ENCODE data around the gene SMAD5.

Gene SMAD5

GRCh38 chr5:136155761-136156160, 23.1 kb downstream of the SMAD5 start:
- no peak for DNase-seq (ENCODE audit: low spot score)

DNA sequence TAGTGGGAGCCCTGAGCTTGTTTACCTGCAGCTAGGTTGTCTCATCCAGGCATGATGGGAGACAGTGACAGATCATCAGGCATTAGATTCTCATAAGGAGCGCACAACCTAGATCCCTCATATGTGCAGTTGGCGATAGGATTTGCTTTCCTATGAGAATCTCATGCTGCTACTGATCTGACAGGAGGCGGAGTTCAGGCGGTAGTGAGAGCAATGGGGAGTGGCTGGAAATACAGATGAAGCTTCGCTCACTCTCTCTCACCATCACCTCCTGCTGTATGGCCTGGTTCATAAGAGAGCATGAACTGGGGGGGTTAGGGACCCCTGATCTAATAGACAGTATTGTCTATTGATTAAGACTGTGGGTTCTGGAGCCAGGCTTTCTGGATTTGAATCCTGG, 24.9 kb downstream of the SMAD5 start:
- no peak for DNase-seq (ENCODE audit: low spot score)

DNA sequence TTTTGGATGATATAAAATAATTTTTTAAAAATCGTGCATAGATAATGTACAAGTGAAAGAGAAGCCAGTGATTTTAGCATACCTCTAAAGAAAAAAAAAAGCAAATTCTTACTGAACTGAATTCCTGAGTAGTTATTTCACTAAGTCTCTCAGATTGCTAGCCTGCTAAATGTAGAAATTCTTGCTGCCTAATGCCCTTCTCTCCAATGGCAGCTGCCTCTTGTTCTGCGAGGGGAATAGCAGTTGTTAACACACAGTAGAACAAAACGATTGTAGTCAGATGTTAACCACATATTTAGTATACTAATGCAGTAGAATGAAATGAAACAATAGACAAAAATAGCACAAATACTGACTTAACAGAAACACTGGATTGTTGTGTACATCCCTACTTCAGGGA, 26.8 kb downstream of the SMAD5 start:
- DNase-seq (ENCODE audit: low spot score), result no peak

GRCh38 chr5:136162008-136162407, 29.4 kb downstream of the SMAD5 start:
- DNase-seq (ENCODE audit: low spot score), result no peak

GRCh38 chr5:136164226-136164625, 31.6 kb downstream of the SMAD5 start:
- no peak for DNase-seq (ENCODE audit: low spot score)

DNA sequence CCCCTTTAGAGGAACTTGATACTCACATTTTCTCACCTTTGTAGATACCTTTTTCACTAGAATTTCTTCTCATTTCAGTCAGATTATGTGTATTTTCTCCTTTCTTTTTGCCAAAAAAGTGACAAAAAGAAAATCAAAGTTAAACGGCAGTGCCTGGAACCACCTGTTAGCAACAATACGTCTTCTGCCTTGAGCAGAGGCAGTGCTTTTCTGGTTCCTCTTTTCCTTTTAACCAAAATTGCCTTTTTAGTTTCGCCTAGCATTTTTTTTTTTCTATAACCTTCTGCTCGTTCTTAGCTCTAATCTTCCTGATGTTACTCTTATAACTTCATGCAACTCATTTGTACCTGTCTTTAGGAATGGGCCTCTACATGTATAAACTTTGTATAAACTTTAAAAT, 34.3 kb downstream of the SMAD5 start:
- no peak for DNase-seq (ENCODE audit: low spot score)

GRCh38 chr5:136169218-136169617, 36.6 kb downstream of the SMAD5 start:
- no peak for DNase-seq (ENCODE audit: low spot score)

DNA sequence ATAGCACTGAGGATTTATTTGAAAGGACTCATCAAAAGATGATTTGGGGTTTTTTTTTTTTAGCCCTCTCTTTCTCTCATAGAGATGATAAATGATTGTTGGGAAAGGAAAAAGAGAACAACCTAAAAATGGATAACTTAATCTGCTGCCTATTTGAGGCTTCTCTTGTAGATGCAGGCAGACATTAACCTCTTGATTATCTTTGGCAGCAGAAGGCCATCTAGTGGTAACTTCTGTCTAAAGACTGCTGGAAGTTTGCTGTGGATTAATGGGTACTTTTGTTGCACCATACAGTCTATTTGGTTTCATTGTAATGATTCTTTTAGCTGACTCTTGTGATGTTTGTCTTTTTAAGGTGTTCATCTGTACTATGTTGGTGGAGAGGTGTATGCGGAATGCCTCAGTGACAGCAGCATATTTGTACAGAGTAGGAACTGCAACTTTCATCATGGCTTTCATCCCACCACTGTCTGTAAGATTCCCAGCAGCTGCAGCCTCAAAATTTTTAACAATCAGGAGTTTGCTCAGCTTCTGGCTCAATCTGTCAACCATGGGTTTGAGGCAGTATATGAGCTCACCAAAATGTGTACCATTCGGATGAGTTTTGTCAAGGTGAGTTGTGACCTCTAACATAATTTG, 41.5 kb downstream of the SMAD5 start:
- peak; percentile 61 for DNase-seq (ENCODE audit: low spot score)

DNA sequence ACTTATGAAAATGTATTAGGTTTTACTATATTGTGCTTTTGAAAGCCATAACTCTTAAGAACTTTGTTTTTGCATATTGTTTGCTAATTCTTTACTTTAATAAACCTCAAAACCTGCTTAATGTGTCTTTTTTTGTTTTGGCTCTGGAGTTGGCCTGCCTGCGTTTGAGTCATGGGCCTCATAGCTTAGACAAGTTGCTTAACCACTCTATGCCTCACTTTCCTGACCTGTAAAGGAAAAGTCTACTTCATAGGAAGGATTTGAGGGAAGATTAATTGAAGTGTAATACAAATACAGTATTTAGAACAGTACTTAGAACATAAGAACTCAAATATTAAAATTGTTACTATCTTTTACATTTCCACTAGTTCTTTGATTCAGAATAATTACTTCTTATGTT, 50.0 kb downstream of the SMAD5 start:
- DNase-seq (ENCODE audit: low spot score), result no peak

DNA sequence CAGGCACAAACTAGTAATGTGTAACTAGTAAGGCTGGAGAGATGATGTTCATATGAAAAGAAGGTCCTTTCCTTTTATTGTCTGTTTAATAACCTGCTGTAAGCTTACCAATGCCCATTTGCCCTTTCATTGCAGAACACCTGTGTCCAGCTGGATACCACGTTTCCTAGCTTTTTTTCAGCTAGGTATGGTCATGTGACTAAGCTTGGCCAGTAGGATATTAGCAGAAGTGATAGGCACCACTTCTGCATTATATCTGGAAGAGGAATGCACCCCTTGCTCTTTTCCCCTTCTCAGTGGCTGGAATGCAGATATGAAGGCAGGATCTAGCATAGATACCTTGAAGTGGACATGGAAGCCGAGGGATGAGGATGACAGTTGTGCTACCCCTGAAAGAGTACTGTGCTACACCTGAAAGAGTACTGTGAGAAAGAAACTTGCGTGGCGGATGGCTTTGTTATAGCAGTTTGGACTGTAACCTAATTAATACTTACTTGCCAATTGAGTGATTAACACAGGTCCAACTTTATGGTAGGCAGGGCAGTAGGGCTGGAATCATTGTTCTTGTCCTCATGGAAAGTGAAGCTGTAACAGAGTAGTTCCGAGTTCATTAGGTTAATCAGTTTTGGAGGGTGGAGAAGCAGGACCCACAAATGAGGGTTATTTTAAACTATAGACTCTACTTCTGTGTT, 53.5 kb downstream of the SMAD5 start:
- no peak for DNase-seq (ENCODE audit: low spot score)

DNA sequence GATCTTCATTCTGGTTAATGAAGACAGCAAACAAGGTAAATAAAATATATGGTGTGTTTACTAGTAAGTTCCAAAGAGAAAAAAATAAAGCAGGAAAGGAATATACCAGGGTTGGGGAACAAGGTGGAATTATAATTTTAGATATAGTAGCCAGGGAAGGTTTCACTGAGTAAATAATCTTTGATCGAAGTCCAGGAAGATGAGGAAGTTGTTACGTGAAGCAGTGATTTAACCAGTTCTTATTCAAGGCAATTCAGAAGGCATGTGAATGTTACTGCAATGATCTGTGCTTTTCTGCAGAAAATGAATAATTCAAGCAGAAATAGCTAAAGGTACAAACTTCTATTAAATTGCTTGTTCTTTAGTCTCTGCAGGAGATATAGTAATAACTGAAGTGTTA, 54.2 kb downstream of the SMAD5 start:
- no peak for DNase-seq (ENCODE audit: low spot score)

- DNase-seq (ENCODE audit: low spot score), result no peak
Observed at GRCh38 chr5:136188859-136189258, 56.2 kb downstream of the SMAD5 start.

GRCh38 chr5:136190091-136190720, 57.6 kb downstream of the SMAD5 start:
- DNase-seq (ENCODE audit: low spot score), result no peak

DNA sequence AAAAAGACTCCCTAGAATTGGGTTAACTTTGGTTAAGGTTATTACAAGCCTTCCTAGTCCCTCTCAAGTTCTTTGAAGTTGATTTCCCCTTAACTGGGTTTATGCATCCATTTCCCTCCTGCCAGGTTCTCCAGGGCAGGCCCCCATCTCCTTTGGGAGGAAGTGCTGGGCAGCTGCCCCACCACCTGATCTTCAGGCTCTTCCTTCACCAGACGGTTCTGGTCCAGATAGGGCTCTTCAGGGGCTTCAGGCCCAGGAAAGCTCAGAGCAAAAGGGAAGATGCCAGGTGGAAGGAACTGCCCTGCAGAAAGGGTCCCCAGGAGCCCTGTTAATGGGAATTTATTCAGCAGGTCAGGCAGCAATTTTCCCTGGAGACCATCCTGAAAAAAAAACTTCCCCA, 58.3 kb downstream of the SMAD5 start:
- no peak for DNase-seq (ENCODE audit: low spot score)

GRCh38 chr5:136191304-136192014, 58.8 kb downstream of the SMAD5 start:
- no peak for DNase-seq (ENCODE audit: low spot score)

- no peak for DNase-seq (ENCODE audit: low spot score)
Observed at GRCh38 chr5:136192015-136192525, 59.4 kb downstream of the SMAD5 start.

GRCh38 chr5:136192526-136193321, 60.1 kb downstream of the SMAD5 start, which contains the start of gene SMIM32:
SMIM32 (minus strand) TSS chr5:136193162; CDS start chr5:136192524, 638 bp downstream.
- no peak for DNase-seq (ENCODE audit: low spot score)

DNA sequence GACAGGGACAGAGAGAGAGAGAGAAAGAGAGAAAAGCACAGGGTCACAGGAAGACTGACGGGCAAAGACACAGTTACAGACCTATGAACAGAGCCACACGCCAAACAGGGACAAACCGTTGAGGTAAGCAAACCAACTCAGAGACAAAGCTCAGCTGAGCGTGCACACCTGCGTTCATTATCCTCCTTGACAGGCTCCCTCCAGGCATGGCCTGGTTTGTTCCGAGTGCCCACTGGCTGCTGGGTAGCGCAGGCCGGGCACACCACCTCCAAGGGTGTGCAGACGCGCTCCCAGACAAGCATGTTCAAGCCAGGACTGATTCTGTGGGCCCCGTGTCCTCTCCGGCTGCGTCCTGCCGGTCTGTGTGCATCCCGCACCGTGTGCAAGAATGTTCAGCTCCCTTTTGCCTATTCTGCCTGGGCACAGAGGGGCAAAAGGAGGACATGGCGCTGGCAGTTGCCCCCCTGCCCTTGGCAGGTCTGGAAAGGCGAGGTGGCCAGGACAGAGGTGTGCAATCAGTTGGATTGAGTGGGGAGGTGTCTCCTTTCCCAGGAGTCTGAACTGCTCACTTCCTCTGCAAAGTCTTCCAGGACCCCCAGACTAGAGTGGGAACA, 60.8 kb downstream of the SMAD5 start:
- DNase-seq (ENCODE audit: low spot score), result no peak

- DNase-seq (ENCODE audit: low spot score), result no peak
Observed at GRCh38 chr5:136194576-136194975, 61.9 kb downstream of the SMAD5 start.

DNA sequence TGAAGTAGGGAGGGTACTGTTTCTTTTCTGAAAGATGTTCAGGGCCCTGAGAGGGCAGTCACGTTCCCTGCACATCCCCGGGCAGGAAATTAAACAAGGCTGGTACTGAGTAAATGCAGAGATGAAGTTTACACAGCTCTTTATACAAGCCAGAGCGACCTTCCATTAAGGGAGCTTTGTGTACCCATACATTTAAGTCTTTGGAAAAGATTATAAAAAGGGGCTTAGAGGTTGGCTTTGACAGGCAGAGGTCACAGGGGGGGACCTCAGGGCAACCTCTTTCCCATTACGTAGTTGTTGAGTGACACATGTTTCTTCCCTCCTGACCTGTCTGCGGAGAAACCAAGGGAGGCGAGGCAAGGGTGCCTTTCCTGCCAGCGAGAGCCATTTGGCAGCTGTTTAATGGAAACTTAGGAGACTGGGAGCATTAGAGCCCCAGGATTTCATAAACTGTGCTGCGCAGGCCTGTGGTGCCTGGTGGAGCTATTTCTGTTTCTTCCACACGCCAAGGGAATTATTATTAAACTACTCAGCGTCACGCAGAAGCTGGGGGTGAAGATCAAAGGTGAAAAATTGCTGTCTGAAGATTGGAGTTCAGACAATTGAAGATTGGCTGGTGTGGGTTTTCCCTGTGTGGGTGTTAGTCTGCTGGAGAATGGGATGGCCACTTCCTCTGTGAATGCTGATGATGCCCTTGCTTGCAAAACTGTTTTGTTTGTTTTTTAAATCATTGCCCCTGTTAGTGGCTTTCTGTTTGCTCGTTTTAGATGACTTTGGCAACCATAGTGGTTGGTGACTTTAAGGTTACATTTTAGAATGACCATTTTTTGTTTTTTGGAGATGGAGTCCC, 63.6 kb downstream of the SMAD5 start:
- DNase-seq (ENCODE audit: low spot score), result no peak

Measured in hematopoietic multipotent progenitor cell treated with erythropoietin and hydrocortisone succinate and interleukin-3 and kit ligand, for 15 days (in vitro differentiated cells).